Fibroblast of lung (primary cell): ENCODE measurements around the gene OR5AU1.

ENCODE experiments used
- CTCF ChIP-seq, 2 donors: IDR thresholded peaks in 1 of 2; conservative IDR thresholded peaks in 1 of 2; 1 replicate in 1 of 2; 2 replicates in 1 of 2; pipeline ENCODE4 v1.5.1; 2011 to 2012; ENCODE audit warnings: low read length in 2 of 2, control low read depth in 1 of 2, inconsistent platforms in 1 of 2, low read depth in 1 of 2, mild to moderate bottlenecking in 1 of 2
- EZH2 ChIP-seq: IDR thresholded peaks from 2 replicates; pipeline ENCODE4 v1.5.1; 2012; ENCODE audit warnings: low read length, control low read depth, mild to moderate bottlenecking; ENCODE audit errors: missing control alignments

DNA sequence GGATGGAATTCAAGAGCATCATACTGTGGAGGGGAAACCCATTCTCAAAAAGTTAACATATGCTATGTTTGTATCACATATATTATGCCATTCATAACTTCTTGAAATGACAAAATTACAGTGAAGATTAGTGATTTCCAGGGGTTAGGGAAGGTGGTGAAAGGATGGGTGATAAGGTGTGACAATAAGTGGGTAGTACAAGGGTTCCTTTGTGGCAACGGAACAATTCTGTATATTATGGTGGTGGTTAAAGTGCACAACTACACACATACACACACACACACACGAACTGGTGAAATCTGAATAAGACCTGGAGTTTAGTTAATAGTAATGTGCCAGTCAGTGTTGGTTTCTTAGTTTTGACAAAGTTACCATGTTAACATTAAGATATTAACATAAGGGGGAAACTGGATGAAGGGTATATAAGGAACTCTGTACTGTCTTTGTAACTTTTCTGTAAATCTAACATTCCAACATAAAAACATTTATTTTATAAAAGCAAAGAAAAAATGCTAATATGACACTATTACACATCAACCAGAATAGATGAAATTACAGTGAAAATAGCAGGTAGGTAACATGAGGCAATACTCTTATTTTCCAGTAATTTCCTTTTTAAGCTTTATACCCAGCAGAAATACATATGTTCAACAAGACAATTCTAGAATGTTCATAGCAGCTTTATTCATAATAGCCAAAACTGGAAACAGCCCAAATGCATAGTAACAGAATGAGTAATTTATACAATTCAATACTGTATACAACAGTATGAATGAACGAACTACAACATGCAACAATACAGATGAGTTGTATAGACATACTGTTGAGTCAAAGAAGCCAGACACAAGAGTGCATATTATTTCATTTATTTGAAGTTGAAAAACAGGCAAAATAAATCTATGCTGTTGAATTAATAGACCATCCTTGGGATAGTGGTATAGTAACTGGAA, 44.0 kb upstream of the OR5AU1 start:
- TF ChIP-seq CTCF (conservative IDR thresholded peaks at IDR 0.05 in 1 of 2, IDR thresholded peaks at IDR 0.05 in 1 of 2; ENCODE audit: low read depth in 1 of 2, low read length in 2 of 2) (no peak), EZH2 (no peak)
